Ascending aorta (tissue), 2 donors: ENCODE measurements around the gene SLC4A5. TPM values are rescaled to one million over a fixed set of nuclear protein-coding genes. Genes with fewer than 3 reads are reported as not detected.
"Not testable (repeated sequence)": the region's sequence is repeated elsewhere in the genome, so short reads cannot be mapped to it uniquely, and the experiment has no call there.

Experiments used
- DNase-seq, 2 donors: peaks; one replicate each; pipeline ENCODE4 v3.0.0-alpha.2; 2019; ENCODE audit warnings: low spot score in 2 of 2
- H3K27ac ChIP-seq, 2 donors: fragments of 200-600 bp; sonication (generic); one replicate each; pipeline ENCODE4 v1.5.1; 2016 to 2017; ENCODE audit warnings: mild to moderate bottlenecking in 1 of 2
- H3K27me3 ChIP-seq: fragments of 200-600 bp; sonication (generic); one replicate; pipeline ENCODE4 v1.5.1; 2017
- H3K36me3 ChIP-seq, 2 donors: fragments of 200-600 bp; sonication (generic); one replicate each; pipeline ENCODE4 v1.5.1; 2016
- H3K4me1 ChIP-seq, 2 donors: fragments of 200-600 bp; sonication (generic); one replicate each; pipeline ENCODE4 v1.5.1; 2016 to 2017; ENCODE audit warnings: mild to moderate bottlenecking in 1 of 2
- H3K4me3 ChIP-seq, 2 donors: fragments of 200-600 bp; sonication (generic); one replicate each; pipeline ENCODE4 v1.5.1; 2016 to 2017; ENCODE audit warnings: mild to moderate bottlenecking in 1 of 2
- H3K9me3 ChIP-seq, 2 donors: fragments of 200-600 bp; sonication (generic); one replicate each; pipeline ENCODE4 v1.5.1; 2016
- intact Hi-C: fragments of 100-400 bp; cut with DNase I; formaldehyde crosslinking; loops from one replicate; pipeline ENCODE4 v1.15.1; 2023
- total RNA-seq: library from RNA; depleted of rRNA; stranded (reverse); fragments of >200 nt; gene quantifications from one replicate; pipeline ENCODE4 v1.1.0, GENCODE V29; 2016
- TF ChIP-seq, protein P1 (sequence below), 3 experiments: fragments of 200-600 bp in 2 of 3; fragments of 450-650 bp in 1 of 3; sonication (generic) in 2 of 3; IDR thresholded peaks; one replicate each; pipeline ENCODE4 v1.5.1; 2016 to 2019; ENCODE audit warnings: antibody characterized with exemption in 3 of 3, mild to moderate bottlenecking in 1 of 3, moderate library complexity in 1 of 3

Gene SLC4A5
- total RNA-seq, 1 donor from 2014 or later: 0.11 TPM

GRCh38 chr2:74197049-74197448 lies 146.2 kb downstream of the SLC4A5 start:
- Histone ChIP-seq H3K9me3 (no peaks in the 10 kb centered on the region), H3K4me3 (no peak overlapping the region), H3K27me3 (no peaks in the 10 kb centered on the region), H3K4me1 (peaks cover 0 to 8% of the 10 kb centered on the region in 2 donors), H3K27ac (no peak overlapping the region), H3K36me3 (no peaks in the 10 kb centered on the region)
- intact Hi-C loops: loop anchor here (5.0 kb wide), 2 partner anchors 65 to 265 kb away; no protein-coding TSS in a partner anchor
- TF ChIP-seq, protein P1, sequence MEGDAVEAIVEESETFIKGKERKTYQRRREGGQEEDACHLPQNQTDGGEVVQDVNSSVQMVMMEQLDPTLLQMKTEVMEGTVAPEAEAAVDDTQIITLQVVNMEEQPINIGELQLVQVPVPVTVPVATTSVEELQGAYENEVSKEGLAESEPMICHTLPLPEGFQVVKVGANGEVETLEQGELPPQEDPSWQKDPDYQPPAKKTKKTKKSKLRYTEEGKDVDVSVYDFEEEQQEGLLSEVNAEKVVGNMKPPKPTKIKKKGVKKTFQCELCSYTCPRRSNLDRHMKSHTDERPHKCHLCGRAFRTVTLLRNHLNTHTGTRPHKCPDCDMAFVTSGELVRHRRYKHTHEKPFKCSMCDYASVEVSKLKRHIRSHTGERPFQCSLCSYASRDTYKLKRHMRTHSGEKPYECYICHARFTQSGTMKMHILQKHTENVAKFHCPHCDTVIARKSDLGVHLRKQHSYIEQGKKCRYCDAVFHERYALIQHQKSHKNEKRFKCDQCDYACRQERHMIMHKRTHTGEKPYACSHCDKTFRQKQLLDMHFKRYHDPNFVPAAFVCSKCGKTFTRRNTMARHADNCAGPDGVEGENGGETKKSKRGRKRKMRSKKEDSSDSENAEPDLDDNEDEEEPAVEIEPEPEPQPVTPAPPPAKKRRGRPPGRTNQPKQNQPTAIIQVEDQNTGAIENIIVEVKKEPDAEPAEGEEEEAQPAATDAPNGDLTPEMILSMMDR (IDR thresholded peaks at IDR 0.05): no peak
- no peak for DNase-seq

DNA sequence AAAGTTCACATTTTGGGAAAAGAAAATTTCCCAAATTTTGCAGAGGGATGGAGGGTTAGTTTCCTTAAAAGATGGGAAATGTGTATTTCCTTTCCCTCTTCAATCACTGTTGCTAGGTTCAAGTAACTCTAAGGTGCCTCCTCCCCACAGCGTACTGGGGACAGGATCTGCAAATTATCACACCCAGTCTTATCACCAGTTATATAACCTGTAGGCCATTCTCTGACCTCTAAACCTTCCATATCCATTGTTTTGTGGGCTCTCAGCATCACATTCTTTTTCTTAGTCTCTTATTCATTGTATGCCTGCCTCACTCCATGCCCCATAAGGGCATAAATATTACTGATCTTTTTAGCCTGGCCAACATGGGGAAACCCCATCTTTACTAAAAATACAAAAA lies 148.4 kb downstream of the SLC4A5 start:
- no peaks in the 10 kb centered on the region for H3K4me1 ChIP-seq
- intact Hi-C loops: loop anchor here (5.0 kb wide), 2 partner anchors 68 to 262 kb away; no protein-coding TSS in a partner anchor
- H3K4me3 ChIP-seq: no peak overlapping the region
- no peaks in the 10 kb centered on the region for H3K36me3 ChIP-seq
- H3K27me3 ChIP-seq: no peaks in the 10 kb centered on the region
- no peaks in the 10 kb centered on the region for H3K9me3 ChIP-seq
- TF ChIP-seq, protein P1 (IDR thresholded peaks at IDR 0.05): no peak
- no peak for DNase-seq
- no peak overlapping the region for H3K27ac ChIP-seq

DNA sequence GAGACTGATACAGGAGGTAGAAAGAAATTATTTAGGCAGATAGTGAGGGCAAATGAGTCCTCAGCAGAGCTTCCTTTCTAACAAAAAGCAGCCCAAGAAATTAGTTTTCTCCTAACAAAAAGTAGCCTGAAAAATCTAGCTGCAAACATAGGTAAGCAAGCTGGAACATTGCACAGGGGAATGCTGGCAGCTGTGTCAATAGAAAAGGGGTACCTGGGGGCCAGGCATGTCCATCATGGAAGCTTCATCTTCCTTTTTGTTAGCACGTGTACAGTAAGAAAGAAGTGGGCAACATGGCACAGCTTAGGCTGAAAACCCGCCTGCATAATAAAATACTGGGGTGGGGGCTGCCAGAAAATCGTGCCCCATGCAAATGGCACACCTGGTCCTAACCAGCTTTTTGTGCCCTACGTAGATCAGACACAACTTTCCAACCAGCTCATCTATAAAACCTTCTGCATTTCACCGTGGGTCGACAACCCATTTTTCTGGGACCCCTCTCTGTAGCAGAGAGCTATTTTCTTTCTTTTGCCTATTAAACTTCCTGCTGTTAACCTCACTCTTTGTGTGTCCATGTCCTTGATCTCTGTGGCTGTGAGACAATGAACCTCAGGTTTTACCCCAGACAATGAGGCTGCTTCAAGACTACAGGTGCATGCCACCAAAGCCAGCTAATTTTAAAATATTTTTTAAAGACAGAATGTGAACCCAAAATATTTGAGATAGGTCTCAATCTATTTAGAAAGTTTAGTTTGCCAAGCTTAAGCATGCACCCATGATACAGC lies 151.4 kb downstream of the SLC4A5 start:
- intact Hi-C loops: no loop called here
- TF ChIP-seq, protein P1 (IDR thresholded peaks at IDR 0.05): no peak
- DNase-seq: no peak
- H3K4me1 ChIP-seq: no peaks in the 10 kb centered on the region
- no peak overlapping the region for H3K4me3 ChIP-seq
- no peak overlapping the region for H3K27ac ChIP-seq
- no peaks in the 10 kb centered on the region for H3K36me3 ChIP-seq
- H3K27me3 ChIP-seq: no peaks in the 10 kb centered on the region
- no peaks in the 10 kb centered on the region for H3K9me3 ChIP-seq

GRCh38 chr2:74188696-74189095 lies 154.5 kb downstream of the SLC4A5 start:
- intact Hi-C loops: no loop called here
- no peak for DNase-seq
- Histone ChIP-seq H3K4me3 (no peak overlapping the region), H3K27me3 (no peaks in the 10 kb centered on the region), H3K9me3 (no peaks in the 10 kb centered on the region), H3K4me1 (no peaks in the 10 kb centered on the region), H3K27ac (no peak overlapping the region), H3K36me3 (no peaks in the 10 kb centered on the region)
- TF ChIP-seq, protein P1 (IDR thresholded peaks at IDR 0.05): no peak

- no peaks in the 10 kb centered on the region for H3K36me3 ChIP-seq
- intact Hi-C loops: no loop called here
- no peak overlapping the region for H3K4me3 ChIP-seq
- no peaks in the 10 kb centered on the region for H3K9me3 ChIP-seq
- H3K27ac ChIP-seq: no peak overlapping the region
- TF ChIP-seq, protein P1 (IDR thresholded peaks at IDR 0.05): no peak
- no peak for DNase-seq
- no peaks in the 10 kb centered on the region for H3K4me1 ChIP-seq
- no peaks in the 10 kb centered on the region for H3K27me3 ChIP-seq
Measured at GRCh38 chr2:74188018-74188601, 155.1 kb downstream of the SLC4A5 start.

- H3K27ac ChIP-seq, H3K4me1 ChIP-seq, DNase-seq, intact Hi-C loops, H3K9me3 ChIP-seq, H3K36me3 ChIP-seq, H3K27me3 ChIP-seq, H3K4me3 ChIP-seq: not testable (repeated sequence)
Measured at GRCh38 chr2:74186706-74187105, 156.5 kb downstream of the SLC4A5 start.
